NCI-H2227 (cell line): Measurements from ENCODE around the gene FAM114A1.
"Not testable (repeated sequence)": the region's sequence is repeated elsewhere in the genome, so short reads cannot be mapped to it uniquely, and the experiment has no call there.

ENCODE experiments used
- DNase-seq: peaks from one replicate; lab custom pipeline; 2025; ENCODE audit not compliant: unreplicated experiment; lab: John Stamatoyannopoulos, UW

The FAM114A1 gene

GRCh38 chr4:38959248-38959647, 91.6 kb downstream of the FAM114A1 start:
- not testable (repeated sequence) for DNase-seq

DNA sequence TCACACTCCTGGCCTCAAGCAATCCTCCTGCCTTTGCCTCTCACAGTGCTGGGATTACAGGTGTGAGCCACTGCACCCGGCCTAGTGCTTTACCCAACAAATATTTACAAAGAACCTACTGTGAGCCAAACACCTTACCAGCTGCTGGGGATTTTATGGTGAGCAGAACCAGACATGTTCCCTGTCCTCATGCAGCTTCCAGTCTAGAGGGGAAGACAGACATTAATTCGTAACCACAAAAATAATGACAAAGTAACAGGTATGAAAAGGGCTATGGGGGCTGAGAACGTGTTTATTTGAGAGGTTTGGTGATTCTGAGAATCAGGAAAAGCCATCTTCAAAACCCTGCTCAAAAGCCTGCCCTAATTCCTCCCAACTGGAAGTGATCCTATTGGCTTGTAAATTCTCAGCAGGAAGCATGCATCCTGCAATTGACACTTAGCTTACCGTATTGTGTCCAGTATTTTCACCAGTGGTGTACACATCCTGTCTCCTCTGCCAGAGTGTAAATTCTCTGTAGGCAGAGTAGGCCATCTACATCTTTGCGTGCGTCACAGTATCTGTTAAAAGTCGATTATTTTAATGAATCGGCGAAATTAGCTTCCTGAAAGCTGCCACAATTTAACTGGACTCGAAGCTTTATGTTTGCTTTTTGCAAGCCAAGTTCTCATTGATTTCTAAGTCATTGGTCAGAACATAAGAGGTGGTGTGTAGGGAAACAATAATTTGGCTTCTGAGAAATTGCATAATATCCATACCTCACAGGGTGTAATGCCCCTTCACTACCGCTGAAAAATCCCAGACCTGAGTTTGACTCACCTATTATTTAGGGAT, 97.6 kb downstream of the FAM114A1 start:
- DNase-seq: no peak

DNA sequence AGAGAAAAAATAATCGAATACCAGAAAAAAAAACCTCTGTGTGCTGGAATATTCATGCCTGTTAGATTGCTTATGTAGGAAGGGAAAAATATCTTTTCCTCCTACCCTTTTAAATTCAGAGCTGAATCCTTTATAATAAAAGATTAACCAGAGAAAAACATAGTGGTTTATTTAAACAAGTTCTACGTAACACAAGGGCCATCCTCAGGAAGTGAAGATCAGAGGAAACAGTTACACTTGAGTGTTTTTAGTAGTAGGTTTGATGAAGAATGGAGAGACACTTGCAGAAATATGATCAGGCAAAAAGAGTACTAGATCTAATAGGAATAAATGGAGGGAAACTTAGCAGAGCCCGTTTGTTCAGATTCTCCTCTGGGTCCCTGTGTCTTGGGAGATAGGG, 98.3 kb downstream of the FAM114A1 start:
- no peak for DNase-seq

- DNase-seq: no peak
These were observed 99.9 kb downstream of the FAM114A1 start for GRCh38 chr4:38967260-38968095.

DNA sequence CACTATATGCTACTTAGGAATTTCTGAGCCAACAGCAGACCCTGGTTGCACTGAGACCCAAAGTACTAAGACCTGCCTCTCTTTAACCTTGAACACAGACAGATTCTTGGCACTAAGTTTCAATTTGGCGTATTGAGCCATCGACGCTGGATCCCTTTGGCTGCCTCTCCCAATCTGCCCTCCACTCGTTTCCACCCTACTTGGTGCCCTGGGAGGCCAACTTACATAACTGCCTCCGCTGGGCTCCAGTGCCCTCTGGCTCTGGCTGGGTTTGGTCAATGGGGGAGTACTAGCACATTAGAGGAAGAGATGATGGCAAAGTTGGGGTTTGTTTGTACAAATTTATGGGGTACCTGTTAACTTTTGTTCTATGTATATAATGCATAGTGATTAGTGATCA, 101.1 kb downstream of the FAM114A1 start:
- DNase-seq: no peak

DNA sequence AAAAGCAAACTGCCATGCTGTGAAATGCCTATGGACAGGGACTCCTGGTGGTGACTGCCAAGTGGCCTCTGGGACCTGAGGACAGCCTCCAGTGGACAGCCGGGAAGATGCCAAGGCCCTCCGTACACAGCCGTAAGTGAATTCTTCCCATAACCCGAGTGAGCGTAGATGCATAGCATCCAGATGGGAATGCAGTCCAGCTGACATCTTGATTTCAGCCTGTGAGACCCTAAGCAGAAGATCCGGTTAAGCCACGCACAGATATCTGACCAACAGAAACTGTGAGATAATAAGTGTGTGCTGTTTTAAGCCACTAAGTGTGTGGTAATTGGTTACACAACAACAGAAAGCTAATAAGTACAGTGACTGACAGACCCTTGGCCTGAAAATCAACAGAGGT, 108.7 kb downstream of the FAM114A1 start:
- no peak for DNase-seq

- DNase-seq: no peak
These were observed 111.5 kb downstream of the FAM114A1 start for GRCh38 chr4:38979081-38979480.

- no peak for DNase-seq
These were observed 112.1 kb downstream of the FAM114A1 start for GRCh38 chr4:38979511-38980230.

DNA sequence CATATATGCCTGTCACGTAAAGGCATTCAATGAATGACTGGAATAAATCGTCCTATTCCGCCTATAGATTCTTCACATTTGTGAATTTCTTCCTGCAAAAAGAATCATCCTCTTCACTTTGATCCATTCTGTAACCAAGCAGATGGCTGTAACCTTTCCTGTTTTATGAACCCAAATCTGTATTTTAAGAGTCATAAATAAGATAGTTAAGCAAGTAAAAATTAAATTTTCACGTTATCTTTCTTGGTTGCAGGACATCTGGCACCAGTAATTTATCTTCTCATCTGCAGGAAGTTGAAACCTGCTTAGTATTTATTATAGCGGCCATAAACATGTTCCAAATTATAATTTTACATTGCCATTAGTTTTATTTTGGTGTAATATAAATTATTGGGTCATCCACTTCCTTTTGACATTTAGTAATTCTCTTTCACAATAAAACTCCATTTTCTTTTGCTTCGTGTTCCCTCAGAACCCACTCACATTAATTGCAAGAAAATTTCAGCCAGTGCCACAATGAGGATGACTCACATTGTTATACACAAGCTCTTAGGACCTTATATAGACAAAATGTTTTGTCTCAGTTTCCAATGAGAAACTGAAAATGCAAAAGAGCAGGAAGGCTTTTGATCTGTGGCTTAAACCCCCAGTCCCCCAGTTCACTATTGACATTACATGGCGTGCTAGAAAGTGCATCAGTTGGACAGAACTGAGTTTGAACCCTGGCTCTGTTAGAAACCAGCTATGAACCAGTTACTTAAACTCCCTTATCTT, 113.5 kb downstream of the FAM114A1 start:
- no peak for DNase-seq

- no peak for DNase-seq
These were observed 114.9 kb downstream of the FAM114A1 start for GRCh38 chr4:38982361-38983095.

DNA sequence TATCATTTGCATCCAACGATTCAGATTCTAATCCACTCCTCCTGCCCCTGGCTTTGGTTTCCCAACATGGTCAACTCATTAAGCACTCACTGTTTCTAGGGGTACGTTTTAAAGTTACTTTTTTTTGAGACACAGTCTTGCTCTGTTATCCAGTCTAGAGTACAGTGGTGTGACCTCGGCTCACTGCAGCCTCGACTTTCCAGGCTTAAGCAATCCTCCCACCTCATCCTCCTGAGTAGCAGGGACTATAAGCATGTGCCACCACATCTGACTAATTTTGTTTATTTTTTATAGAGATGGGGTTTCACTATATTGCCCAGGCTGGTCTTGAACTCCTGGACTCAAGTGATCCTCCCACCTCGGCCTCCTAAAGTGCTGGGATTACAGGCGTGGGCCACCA, 115.7 kb downstream of the FAM114A1 start:
- DNase-seq: no peak

DNA sequence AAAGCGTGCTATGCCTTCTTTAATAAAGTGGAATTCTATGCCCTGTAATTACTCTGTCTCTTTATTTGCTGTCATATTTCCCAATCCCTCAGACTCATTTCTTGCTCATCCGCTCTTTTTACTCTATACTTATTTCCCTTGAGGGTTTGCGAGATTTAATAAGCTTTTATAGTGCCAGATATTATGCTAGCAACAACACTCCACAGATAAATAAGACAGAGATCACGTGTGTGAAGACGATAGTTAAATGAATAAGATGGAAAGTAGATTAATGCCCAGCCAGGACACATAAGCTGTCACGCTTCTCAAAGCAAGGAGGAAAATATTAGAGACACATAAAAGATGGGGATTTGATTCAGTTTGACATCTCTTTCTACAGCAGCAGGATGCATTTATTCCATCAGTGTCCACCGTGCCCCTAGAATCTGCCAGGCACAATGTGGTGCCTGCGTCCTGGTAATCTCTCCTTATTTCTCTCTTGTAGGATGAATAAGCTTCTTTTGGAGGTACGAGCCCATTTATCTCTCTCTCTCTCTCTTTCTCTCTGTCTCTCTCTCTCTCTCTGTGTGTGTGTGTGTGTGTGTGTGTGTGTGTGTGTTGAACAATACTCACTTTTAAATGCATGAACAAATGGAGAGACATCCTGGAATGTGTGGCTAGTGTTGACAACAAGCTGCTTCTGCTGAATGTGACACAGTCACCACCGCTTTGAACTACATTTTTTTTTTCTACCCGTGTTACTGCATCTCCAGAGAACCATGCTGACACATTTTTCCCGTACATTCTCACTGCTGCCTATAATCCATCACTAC, 116.4 kb downstream of the FAM114A1 start:
- peak; percentile 8 for DNase-seq

- DNase-seq: no peak
These were observed 117.9 kb downstream of the FAM114A1 start for GRCh38 chr4:38985410-38986100.

DNA sequence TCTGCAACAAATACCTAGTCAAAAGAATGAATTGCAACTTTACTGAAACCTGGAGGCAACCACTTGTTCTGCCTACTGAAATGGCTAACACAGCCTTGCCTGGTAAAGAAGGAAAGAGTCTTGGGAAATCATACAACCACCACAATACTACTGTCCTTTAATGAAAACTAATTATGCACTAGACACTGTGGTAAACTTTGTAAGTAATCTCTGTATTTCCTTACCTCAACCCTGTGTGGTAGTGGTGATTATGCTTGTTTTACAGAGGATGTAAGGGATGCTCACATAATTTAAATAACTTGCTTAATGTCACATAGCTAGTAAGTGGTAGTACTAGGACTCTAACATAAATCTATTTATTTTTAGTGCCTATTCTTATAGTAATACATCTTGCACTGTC, 119.9 kb downstream of the FAM114A1 start:
- no peak for DNase-seq

DNA sequence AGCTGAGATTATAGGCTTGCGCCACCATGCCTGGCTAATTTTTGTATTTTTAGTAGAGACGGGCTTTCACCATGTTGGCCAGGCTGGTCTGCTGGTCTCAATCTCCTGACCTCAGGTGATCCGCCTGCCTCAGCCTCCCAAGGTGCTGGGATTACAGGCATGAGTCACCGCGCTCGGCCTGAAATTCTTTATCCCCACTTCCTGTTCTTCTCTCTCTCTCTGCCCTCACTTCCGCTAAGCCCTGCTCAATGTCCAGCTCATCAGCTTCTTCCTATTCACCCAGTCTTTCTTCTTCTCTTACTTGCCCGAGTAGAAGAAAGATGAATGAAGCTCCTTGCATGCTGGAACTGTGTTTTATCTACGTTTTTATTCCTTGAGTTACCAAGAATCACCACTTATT, 120.7 kb downstream of the FAM114A1 start:
- DNase-seq: not testable (repeated sequence)

GRCh38 chr4:38989487-38989886, 121.9 kb downstream of the FAM114A1 start:
- no peak for DNase-seq

DNA sequence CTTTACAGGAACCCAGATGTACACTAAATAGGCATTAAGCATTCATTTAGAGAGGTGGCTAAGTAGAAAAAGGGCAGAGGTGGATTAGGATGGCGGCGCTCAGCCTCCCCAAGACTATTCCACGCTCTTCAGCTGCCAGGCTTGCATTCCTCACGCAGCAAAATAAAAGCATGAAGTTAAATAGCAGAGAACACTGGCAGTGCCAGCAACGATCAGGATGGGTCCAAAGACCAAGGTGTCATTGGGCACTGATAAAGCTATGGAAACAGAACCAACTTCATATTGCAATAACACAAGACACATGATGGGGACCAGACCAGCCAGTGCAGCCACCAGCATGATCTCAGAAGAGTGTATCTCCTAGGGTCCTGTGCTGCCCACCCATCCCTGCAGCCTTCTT, 122.6 kb downstream of the FAM114A1 start:
- no peak for DNase-seq

DNA sequence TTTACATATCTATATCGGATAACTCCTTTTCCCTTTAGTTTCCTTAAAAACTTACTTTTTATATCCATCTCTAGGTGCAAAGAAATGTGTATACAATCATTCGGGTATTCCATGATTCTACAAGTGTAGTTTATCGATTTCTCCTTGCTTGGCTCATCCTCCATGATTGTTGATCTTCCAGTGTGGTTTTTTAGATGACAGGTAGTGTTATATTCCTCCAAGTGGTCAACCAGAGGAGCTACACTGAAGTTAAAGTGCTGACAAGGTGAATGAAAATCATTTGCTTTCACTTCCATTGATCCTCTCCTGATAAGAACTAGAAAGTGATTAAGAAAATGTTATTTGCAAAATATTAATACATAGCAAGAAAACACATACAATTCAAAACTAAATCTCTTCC, 126.1 kb downstream of the FAM114A1 start:
- DNase-seq: no peak

- DNase-seq: no peak
These were observed 126.5 kb downstream of the FAM114A1 start for GRCh38 chr4:38994135-38994534.
